GM18868 (cell line): ENCODE measurements around the gene LRRC8A.
"Not testable (repeated sequence)": the region's sequence is repeated elsewhere in the genome, so short reads cannot be mapped to it uniquely, and the experiment has no call there.

Experiments used
- ATAC-seq: cut with Tn5 transposase; IDR thresholded peaks from one replicate; pipeline ENCODE4 v1.9.1; 2021; ENCODE audit warnings: mild to moderate bottlenecking, moderate library complexity; ENCODE audit not compliant: unreplicated experiment

LRRC8A gene

DNA sequence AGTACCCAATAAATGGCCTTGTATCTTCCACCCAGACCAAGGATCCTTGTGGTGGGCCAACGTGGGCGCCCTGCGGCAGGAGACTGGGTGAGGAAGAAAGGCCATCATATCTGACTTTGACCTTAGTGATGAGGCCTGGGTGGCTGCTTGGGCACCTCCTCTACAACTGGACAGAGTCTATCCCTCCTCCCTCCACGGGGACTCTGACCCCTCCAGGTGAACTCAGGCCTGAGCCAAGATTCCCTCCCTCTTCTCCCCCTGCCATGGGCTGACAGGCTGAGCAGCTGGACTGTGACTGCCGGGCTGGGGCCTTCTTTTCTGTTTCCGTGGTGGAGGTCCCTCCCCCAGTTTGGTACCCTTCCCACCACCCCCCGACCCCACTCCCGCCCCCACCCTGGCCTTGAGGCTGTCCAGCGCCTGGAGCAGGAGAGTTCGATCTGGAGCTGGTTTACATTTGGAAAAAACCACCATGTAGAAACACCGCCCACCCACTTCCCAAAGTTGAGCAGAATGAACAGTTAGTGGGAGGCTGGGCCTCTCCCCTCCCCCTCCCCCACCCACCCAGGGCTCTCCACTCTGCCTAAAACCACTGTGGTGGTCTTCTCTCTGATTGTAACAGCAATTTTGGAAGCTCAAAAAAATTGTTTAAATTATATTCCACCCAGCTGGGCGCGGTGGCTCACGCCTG is 37.6 kb downstream of the LRRC8A start:
- no peak for ATAC-seq

DNA sequence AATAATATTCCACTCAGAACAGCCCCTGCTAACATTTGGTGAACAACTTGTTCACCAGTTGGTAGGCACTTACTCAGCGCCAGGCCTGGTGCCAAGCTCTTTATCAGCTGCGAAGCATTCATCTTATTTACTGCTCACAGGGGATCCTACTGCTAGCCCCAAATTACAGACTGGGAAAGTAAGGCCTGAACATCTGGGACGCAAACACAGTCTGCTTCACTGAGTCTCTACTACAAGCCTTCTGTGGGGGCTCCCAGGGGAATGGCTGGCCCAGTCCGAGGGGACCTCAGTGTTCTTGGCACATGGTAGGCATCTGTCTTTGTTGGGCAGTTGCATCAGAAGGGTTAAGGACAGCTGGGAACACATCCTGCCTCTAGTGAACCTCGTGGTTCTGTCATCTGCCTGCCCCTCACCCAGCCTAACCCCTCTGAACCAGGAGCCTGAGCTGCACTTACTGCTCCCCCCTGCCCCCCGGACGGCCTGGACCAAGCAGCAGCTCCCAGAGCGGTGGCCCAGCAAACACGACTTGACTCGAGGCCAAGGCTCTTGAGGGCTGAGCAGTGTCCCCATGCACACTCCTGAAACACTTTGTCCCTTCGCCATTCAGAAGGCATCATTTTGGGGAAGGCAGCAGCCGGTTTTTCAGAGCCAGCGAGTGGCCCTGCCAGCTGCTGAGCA is 38.6 kb downstream of the LRRC8A start, which contains the start of gene PHYHD1:
Gene PHYHD1, plus strand, starts transcription at position 602 of the 678 bp plus-strand sequence. CDS start 1,342 bp downstream, outside the sequence.
- ATAC-seq: no peak

DNA sequence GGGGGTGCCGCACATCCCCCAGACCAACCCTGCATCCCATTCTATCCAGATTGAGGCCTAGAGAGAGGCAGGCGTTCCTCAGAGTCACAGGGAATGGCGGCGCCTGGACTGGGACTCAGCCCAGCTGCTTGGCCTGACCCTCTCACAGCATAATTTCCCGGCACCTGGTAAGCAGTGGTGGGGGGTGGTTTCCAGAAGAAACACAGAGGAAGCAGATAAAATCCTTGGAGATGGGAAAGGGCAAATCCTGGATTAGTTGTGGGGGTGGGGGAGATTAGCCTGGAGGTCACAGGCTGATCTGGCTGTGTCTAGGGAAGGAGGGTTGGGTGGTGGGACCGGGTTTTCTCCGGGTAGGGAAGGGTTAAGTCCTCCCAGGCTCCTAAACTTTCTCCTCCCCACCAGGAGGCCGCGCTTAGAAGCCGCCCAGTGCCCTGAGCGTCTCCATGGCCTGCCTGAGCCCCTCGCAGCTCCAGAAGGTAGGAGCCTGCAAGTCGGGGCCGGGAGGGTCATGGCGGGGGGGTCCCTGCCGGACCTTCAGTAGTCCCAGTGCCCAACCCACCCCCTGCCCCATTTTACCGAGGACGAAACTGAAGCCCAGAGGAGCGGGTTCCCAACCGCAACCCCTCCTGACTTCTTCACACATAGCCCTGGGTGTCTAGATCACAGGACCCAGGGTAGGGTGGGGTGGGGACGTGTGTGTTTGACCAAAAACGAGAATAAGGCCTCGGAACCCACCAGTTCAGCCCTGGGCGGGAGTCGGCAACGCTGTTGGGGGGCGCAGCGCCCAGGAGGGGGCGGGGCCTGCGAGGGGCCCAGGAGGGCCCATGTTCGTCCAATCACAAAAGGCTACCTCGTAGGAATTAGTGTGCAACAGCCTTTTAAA is 40.2 kb downstream of the LRRC8A start:
- ATAC-seq: no peak

DNA sequence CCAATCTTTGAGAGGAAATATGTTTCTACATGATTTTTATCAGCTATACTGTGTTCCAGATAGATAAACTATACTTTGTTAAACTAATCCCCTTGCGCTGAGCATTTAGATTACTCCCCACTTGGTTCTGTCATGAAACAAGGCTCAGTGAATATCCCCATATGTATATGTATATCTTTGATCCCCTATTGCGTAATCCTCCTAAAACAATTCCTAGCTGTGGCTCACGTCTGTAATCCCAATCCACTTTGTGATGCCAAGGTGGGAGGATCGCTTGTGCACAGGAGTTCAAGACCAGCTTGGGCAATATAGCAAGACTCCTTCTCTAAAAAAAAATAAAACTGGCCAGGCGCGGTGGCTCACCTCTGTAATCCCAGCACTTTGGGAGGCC is 41.6 kb downstream of the LRRC8A start:
- ATAC-seq: no peak

DNA sequence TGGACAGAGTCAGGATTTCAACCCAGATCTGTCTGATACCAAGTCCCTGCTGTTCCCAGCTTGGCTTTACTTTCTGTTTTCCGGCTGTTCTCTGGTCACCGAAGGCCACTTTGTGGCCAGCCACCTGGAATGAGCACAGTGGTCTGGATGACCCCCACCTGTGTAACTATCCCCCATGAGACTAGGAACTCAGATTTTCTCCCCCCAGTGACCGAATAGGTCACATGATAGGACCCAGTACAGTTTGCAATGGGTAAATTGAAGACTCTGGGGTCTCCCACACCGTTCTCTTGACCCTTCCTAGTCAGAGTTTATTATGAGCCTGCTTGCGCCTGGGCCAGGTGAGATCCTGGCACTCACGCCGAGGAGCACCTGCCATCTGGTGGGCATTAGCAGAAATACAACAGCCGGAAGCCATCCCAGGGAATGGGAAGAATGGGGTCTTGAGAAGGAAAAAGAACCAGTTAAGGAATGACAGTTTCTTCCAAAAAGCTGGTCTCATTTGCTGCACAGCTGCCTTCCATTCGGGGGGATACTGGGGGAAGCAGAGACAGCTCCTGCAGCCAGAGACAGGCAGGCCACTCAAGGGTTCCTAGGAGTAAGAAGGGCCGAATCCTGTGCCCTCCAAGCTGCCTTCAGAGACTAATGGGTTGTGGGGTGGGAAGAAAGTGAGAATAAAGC is 45.9 kb downstream of the LRRC8A start:
- no peak for ATAC-seq

DNA sequence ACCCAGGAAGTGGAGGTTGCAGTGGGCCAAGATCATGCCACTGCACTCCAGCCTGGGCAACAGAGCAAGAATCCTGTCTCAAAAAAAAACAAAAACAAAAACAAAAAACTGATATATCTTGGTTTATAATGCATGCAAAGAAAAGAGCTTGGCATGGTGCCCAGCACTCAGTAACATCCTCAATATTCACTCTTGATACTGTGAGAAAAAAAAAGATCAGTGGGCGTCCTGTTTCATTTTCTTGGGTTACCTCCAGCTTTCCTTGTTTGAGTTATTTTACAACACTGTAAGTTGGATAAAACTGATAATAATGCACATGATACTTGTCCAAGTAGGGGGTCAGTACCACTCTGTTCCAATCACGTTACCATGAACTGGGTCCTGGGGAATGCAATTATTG is 46.7 kb downstream of the LRRC8A start:
- no peak for ATAC-seq

DNA sequence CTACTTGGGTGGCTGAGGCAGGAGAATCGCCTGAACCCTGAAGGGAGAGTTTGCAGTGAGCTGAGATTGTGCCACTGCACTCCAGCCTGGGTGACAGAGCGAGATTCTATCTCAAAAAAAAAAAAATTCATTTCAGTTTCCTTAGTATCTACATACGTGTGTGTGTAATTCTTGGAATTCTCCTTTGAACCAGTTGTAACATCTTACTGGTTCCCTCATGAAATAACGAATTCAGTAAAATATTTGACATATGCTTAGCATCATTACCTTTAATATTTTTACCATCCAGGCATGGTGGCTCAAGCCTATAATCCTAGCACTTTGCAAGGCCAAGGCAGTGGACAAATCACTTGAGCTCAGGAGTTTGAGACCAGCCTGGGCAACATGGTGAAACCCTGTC is 47.6 kb downstream of the LRRC8A start:
- no peak for ATAC-seq

DNA sequence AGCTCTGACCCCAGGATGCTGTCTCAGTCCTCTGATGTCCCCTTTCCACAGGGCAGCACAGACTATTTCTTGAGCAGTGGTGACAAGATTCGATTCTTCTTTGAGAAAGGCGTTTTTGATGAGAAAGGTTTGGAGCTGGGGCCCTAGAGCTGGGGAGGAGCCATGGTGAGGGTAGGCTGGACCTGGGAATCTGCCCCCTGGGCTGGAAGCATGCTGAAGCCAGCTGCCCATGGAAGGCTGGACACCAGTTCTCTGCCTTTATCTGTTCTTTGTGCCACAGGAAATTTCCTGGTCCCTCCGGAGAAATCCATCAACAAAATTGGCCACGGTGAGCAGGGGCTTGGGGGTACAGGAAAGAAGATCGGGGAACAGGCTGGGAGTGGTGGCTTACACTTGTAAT is 51.8 kb downstream of the LRRC8A start:
- ATAC-seq: no peak

DNA sequence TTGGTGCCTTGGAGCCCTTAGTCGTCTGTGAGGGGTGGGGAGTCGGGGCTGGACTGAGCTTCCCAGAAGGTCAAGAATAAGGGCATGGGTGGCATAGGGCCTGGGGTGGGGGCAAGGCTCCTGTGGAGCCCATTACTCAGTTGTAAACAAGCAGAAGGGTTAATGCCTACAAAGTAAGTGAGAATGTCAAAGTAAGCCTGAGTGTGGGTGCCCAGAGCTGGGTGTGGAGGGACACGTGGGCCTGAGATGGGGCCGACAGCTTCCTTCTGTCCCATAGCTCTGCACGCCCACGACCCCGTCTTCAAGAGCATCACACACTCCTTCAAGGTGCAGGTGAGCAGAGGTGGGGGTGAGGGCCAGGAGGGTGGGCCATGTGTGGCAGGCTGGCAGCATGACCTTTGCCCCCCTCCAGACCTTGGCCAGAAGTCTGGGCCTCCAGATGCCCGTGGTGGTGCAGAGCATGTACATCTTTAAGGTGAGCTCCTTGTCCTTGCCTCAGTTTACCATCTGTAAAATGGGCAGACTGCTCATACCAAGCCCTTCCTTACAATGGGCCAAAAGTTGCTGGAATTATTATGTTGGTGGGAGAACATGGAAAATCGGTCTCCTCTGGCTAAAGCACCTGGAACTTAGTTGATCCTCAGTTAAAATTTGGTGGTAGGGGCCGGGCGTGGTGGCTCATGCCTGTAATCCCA is 54.4 kb downstream of the LRRC8A start:
- ATAC-seq: no peak

DNA sequence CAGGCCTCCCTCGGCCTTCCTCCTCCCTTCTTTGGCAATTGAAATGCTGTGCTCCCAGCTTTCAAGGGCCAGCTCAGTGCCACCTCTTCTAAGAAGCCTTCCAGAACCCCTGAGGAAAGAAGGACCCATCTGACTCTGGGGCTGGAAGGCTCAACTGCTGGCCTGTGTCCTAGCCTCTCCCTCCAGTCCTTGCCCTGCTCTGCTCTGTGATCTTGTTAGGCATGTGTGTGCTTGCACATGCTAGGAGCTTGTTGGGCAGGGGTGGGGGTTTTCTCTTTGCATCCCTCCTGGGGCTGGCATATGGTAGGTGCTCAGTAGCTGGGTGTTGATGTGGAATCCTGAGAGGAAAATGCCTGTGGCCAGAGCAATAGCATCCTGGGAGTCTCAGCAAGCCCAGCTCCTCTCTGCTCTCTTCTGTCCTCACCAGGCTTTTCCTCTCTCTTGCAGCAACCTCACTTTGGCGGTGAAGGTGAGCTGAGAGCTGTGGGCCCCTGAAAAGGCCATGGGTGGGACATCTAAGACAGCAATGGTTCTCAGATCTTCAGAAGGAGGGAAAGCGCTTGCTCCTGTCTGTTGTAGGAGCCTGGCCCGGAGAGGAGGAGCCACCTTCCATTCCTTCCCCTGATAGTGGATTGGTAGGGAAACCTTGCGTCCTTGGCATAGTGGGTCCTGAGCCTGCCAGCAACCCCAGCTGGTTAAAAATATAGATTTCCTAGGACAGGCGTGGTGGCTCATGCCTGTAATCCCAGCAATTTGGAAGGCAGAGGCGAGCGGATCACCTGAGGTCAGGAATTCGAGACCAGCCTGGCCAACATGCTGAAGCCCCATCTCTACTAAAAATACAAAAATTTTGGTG is 55.6 kb downstream of the LRRC8A start:
- ATAC-seq: no peak

DNA sequence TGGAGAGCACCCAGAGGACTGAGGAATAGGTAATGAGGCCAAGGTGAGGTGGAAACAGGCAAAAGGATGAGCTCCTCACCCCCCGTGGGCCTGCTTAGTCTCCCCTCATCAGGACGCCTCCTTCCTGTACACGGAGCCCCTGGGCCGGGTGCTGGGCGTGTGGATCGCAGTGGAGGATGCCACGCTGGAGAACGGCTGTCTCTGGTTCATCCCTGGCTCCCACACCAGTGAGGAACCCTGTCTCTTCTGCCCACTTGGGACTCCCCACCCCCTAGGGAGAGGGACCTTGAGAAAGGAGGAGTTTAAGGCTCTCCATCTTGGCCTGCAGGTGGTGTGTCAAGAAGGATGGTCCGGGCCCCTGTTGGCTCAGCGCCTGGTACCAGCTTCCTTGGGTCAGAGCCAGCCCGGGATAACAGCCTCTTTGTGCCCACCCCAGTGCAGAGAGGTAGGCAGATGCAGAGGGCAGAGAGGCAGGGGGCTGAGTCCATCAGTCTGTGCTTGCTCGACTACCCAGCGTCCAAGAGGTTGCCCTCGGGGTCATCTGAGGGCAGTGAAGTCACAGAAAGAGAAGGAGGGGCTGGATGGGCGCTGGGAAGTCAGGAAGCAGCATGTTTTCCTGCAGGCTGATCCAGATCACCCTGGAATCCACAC is 58.5 kb downstream of the LRRC8A start:
- no peak for ATAC-seq

DNA sequence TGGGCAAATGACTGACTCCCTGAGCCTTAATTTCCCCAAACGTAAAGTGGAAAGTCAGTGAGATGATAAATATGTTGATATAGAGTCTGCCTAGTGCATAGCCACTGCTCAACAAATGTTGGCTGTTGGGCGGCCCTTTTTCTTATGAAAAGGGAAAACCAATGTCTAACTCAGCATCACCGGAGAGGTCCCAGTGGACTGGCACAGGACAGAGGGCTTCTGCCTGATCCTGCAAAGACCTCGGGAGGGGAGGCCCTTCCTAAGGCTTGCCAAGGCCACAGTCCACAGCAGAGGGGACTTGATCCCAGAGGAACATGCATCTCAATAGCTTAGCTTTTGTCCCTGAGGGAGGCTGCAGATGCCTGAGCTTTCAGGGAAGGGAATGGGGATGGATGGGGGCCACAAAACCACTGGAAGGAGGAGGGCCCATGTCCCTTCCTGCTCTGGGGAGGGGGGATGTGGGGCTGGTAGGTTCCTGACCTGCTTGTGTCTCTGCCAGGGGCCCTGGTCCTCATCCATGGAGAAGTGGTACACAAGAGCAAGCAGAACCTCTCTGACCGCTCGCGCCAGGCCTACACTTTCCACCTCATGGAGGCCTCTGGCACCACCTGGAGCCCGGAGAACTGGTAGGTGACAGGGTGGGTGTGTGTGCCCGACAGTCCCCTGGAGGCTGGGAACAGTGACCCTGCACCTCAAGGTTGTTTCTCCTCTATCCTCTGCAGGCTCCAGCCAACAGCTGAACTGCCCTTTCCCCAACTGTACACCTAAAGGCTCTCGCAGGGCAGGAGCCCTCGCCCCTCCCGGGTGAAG is 59.2 kb downstream of the LRRC8A start:
- no peak for ATAC-seq

DNA sequence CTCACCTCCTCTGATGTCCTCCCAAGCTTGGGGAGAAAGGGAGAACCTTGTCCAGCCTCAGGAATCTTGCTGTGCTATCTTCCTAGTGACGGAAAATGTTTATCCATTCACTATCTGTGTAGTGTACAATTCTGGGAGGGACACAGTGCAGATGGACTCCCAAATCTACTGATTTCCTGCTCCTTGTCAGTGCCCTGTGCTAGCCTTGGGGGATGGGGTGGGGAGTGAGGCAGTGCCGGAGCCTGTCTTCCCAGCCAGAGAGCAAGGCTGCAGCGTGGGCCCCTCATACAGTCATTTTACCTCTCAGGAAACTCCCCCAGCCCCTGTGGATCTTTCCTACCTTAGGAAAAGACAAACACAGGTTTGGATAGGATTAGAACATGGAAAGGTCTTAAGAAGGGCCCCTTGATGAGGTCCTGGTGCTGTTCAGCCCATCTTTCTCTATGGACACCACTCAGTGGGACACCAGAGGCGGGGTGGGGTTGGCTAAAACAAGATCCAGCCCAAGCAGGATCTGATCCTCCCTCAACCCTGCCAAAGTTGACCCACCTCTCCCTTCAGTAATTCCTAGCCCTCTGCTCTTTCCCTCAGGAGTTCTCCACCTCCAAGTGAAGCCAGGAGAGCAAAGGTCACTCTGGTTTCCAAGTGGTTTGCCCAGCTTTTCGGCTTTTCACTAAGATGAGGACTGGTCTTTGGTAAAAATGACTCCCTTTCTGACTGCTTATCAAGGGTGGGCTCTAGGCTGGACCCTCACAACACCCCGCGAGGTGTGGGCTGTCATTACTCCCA is 62.1 kb downstream of the LRRC8A start:
- ATAC-seq: no peak

DNA sequence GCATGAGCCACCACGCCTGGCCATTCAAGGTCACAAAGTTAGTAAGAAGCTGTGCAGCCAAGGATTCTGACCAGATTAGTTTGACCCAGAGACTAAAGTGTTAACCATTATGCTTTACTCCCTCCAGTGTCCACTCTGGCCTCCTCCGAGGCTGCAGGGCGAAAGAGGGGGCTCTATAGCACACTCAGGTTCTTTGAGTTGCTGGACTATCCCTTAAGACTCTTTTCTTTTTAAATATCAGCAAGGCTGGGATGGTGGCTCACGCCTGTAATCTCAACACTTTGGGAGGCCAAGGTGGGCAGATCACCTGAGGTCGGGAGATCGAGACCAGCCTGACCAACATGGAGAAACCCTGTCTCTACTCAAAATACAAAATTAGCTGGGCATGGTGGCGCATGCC is 63.0 kb downstream of the LRRC8A start:
- not testable (repeated sequence) for ATAC-seq

DNA sequence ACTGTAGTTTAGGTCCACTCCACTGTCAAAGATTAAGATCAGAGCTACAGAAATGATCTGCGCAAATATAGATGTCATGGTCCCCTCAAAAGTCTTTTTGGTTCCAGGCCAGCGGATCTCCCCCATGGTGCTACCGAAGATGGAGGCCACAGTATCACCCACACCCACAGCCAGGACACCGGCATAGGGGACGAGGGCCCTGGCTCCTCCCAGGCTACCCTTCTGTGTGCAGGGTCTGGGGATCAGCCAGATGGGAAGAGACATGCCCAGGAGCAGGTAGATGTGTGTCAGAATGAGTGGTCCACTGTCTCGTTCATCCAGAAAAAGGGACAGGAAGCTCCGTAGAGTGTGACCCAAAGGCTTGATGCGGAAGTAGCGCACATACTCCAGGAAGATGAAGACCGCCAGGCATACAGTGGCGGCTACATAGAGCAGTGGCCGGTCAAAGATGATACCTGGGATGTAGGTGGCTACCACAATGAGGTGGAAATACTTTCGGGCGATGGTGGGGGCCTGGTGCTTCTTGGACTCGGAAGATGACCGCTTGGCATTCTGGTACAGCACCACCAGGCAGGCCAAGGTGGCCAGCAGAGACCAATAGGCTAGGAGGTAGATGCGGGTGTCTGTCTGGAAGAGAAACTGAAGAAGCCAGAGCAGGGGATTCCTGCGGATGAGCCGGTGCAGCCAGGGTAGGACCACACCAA is 64.0 kb downstream of the LRRC8A start:
- ATAC-seq: no peak

DNA sequence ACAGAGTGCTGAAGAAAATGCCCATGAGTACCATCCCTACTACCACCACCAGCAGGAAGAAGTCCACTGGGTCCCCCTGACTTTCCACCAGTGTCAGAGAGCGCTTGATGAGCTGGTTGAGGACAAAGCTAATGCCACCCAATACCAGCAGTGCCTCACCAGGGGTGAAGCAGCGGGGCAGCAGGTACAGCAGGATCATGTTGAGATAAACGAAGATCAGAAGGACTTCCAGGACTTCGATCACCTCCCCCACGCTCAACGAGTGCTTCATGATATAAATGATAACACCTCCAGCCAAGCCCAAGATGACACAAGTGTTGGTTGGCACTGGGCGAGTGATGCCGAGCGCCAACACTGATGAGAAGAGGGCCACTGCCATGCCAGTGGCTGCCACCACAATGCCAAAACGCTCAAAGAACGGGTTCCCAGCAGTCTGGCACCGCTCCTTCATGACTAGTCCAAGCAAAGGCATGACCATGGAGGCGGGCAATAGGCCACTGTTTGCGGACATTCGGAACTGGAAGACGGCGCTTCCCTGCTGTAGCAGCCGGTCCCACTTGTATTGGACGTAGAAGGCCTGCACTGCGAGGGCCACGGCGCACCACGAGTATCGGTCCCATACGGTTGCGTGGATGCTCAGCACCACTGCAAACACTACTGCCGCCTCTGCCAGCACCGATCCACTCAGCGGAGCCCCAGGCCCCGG is 64.8 kb downstream of the LRRC8A start:
- ATAC-seq: peak; percentile 14

DNA sequence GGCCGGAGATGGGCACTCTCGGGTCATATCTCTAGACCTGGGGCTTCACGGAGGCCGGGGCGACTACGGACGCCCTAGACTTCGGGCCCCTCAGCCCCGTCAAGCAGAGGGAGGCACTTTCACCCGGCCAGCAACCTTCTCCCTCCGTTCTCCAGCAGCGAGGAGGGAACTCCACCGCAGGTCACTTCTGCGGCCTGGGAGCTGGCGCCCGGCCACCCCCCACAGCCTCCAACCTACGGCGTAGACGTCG is 65.3 kb downstream of the LRRC8A start:
- no peak for ATAC-seq
